ENCODE data around the gene ANKK1.

The ANKK1 gene

GRCh38 chr11:113417428-113417827 lies 29.8 kb downstream of the ANKK1 start:
- Histone ChIP-seq H3K27ac (ENCODE audit: extremely low read depth, low read depth, low read length) (no peak overlapping the region), H3K36me3 (ENCODE audit: control insufficient read depth in 2 of 2, insufficient read depth in 1 of 2, low read length in 2 of 2) (no peaks in the 10 kb centered on the region), H3K4me3 (ENCODE audit: low read depth, low read length) (no peak overlapping the region), H3K9me3 (ENCODE audit: control insufficient read depth, insufficient read depth, low read depth, low read length) (no peaks in the 10 kb centered on the region), H3K4me1 (ENCODE audit: control insufficient read depth, insufficient read depth, low read length) (no peaks in the 10 kb centered on the region)
- ChIA-PET CTCF (no interaction called here), POLR2A (no interaction called here)
- TF ChIP-seq HOXD13 (CRISPR knock-in tag; IDR thresholded peaks at IDR 0.05; ENCODE audit: borderline replicate concordance) (no peak), HIC1 (tag by site-specific recombination; IDR thresholded peaks at IDR 0.05) (no peak), ZNF157 (tag by site-specific recombination; IDR thresholded peaks at IDR 0.05) (no peak), ZNF768 (tag by site-specific recombination; IDR thresholded peaks at IDR 0.05) (no peak), ZNF335 (tag by site-specific recombination; conservative IDR thresholded peaks at IDR 0.05) (no peak), AEBP2 (tag by site-specific recombination; IDR thresholded peaks at IDR 0.05; ENCODE audit: borderline replicate concordance) (no peak), ATF2 (tag by site-specific recombination; IDR thresholded peaks at IDR 0.05; ENCODE audit: low read depth) (no peak), ZNF544 (tag by site-specific recombination; IDR thresholded peaks at IDR 0.05) (no peak), ZNF423 (tag by site-specific recombination; IDR thresholded peaks at IDR 0.05) (no peak), ZSCAN16 (tag by site-specific recombination; IDR thresholded peaks at IDR 0.05) (no peak), ZNF175 (tag by site-specific recombination; IDR thresholded peaks at IDR 0.05) (no peak), ZNF280C (tag by site-specific recombination; IDR thresholded peaks at IDR 0.05) (no peak), ZNF223 (tag by site-specific recombination; IDR thresholded peaks at IDR 0.05) (no peak), OSR2 (tag by site-specific recombination; IDR thresholded peaks at IDR 0.05) (no peak), ZNF350 (tag by site-specific recombination; IDR thresholded peaks at IDR 0.05) (no peak), ZNF785 (tag by site-specific recombination; IDR thresholded peaks at IDR 0.05) (no peak), ZNF362 (tag by site-specific recombination; IDR thresholded peaks at IDR 0.05) (no peak)

- Histone ChIP-seq H3K36me3 (ENCODE audit: control insufficient read depth in 2 of 2, insufficient read depth in 1 of 2, low read length in 2 of 2) (no peaks in the 10 kb centered on the region), H3K4me3 (ENCODE audit: low read depth, low read length) (no peak overlapping the region), H3K4me1 (ENCODE audit: control insufficient read depth, insufficient read depth, low read length) (no peaks in the 10 kb centered on the region), H3K9me3 (ENCODE audit: control insufficient read depth, insufficient read depth, low read depth, low read length) (no peaks in the 10 kb centered on the region), H3K27ac (ENCODE audit: extremely low read depth, low read depth, low read length) (no peak overlapping the region)
- ChIA-PET POLR2A (no interaction called here), CTCF (no interaction called here)
- no peak for TF ChIP-seq ZNF776 (tag by site-specific recombination; IDR thresholded peaks at IDR 0.05; ENCODE audit: borderline replicate concordance)
- no peak for TF ChIP-seq ZNF624 (tag by site-specific recombination; IDR thresholded peaks at IDR 0.05)
- TF ChIP-seq ATF2 (tag by site-specific recombination; IDR thresholded peaks at IDR 0.05; ENCODE audit: low read depth): no peak
- TF ChIP-seq ZBTB26 (tag by site-specific recombination; optimal IDR thresholded peaks at IDR 0.05): no peak
- no peak for TF ChIP-seq ZNF2 (tag by site-specific recombination; IDR thresholded peaks at IDR 0.05)
- TF ChIP-seq WT1 (tag by site-specific recombination; IDR thresholded peaks at IDR 0.05): no peak
Observed at GRCh38 chr11:113419454-113420003, 31.9 kb downstream of the ANKK1 start.

Measured in HEK293 (cell line).